Astrocyte of the hippocampus (primary cell): ENCODE measurements around the gene SLC16A6.
"Not testable (repeated sequence)": the region's sequence is repeated elsewhere in the genome, so short reads cannot be mapped to it uniquely, and the experiment has no call there.

Experiments
- DNase-seq: peaks from one replicate; pipeline ENCODE4 v3.0.0; 2011; ENCODE audit warnings: low read depth, low spot score

SLC16A6 gene

GRCh38 chr17:68221786-68222185 is 69.1 kb downstream of the SLC16A6 start:
- DNase-seq, result no peak

- DNase-seq, result not testable (repeated sequence)
These were observed 70.1 kb downstream of the SLC16A6 start for GRCh38 chr17:68220786-68221185.

- DNase-seq, result not testable (repeated sequence)
These were observed 70.7 kb downstream of the SLC16A6 start for GRCh38 chr17:68220186-68220585.

GRCh38 chr17:68219429-68219828 is 71.5 kb downstream of the SLC16A6 start:
- not testable (repeated sequence) for DNase-seq
